PC-3 (cell line): ENCODE results near the gene RINT1. TPM values are rescaled to one million over a fixed set of nuclear protein-coding genes. Genes with fewer than 3 reads are reported as not detected.
A peak's percentile ranks its signal among the peaks of the same experiment; 100 is the strongest.
"Not testable (repeated sequence)": the region's sequence is repeated elsewhere in the genome, so short reads cannot be mapped to it uniquely, and the experiment has no call there.

Experiments used
- ATAC-seq: fragments of 200-7000 bp; cut with Tn5 transposase; 2 replicates; pipeline ENCODE4 v1.9.1; 2020; ENCODE audit warnings: mild to moderate bottlenecking, moderate library complexity
- BruUV-seq: library from RNA; stranded (reverse); fragments of 400-500 nt; replicated peaks from 2 replicates; lab custom pipeline; 2021; lab: Mats Ljungman, UMichigan
- CTCF ChIA-PET: fragments of 300-600 bp; sonication (Branson Sonifier 250); formaldehyde crosslinking; loops from one replicate; lab custom pipeline; 2022; ENCODE audit warnings: antibody characterized with exemption; lab: Charles Lee
- POLR2A ChIA-PET: fragments of 300-600 bp; sonication (Branson Sonifier 250); formaldehyde crosslinking; loops from one replicate; lab custom pipeline; 2022; ENCODE audit warnings: antibody characterized with exemption; ENCODE audit not compliant: unreplicated experiment; lab: Charles Lee
- DNase-seq: peaks from one replicate; pipeline ENCODE4 v3.0.0-alpha.2; 2015
- H2AFZ ChIP-seq: fragments of 300-600 bp; sonication (generic); 2 replicates; pipeline ENCODE4 v1.6.0; 2016; ENCODE audit warnings: antibody characterized with exemption, low read length
- H3F3A ChIP-seq: fragments of 300-600 bp; sonication (generic); one replicate; pipeline ENCODE4 v1.6.0; 2017; ENCODE audit warnings: antibody characterized with exemption, low read length, control low read depth, mild to moderate bottlenecking; ENCODE audit not compliant: unreplicated experiment
- H3K27ac ChIP-seq: fragments of 300-600 bp; sonication (generic); 2 replicates; pipeline ENCODE4 v1.5.1; 2016; ENCODE audit warnings: mild to moderate bottlenecking, low read length
- H3K27me3 ChIP-seq: fragments of 300-600 bp; sonication (generic); 2 replicates; pipeline ENCODE4 v1.6.1; 2016; ENCODE audit warnings: low read length, mixed read lengths
- H3K36me3 ChIP-seq: fragments of 300-600 bp; sonication (generic); 2 replicates; pipeline ENCODE4 v1.6.1; 2016; ENCODE audit warnings: low read depth, mixed run types, low read length, mixed read lengths
- H3K4me1 ChIP-seq: fragments of 300-600 bp; sonication (generic); 2 replicates; pipeline ENCODE4 v1.5.1; 2016; ENCODE audit warnings: low read length; ENCODE audit not compliant: insufficient read depth
- H3K4me2 ChIP-seq: fragments of 300-600 bp; sonication (generic); 2 replicates; pipeline ENCODE4 v1.6.0; 2016; ENCODE audit warnings: low read length
- H3K4me3 ChIP-seq: fragments of 300-600 bp; sonication (generic); 2 replicates; pipeline ENCODE4 v1.5.1; 2016; ENCODE audit warnings: mild to moderate bottlenecking, low read length, mixed read lengths
- H3K79me2 ChIP-seq: fragments of 300-600 bp; sonication (generic); 2 replicates; pipeline ENCODE4 v1.6.1; 2017; ENCODE audit warnings: low read length, mixed read lengths
- H3K9ac ChIP-seq: fragments of 300-600 bp; sonication (generic); 2 replicates; pipeline ENCODE4 v1.6.0; 2016; ENCODE audit warnings: mild to moderate bottlenecking, low read length
- H3K9me2 ChIP-seq: fragments of 300-600 bp; sonication (generic); replicated peaks from 2 replicates; pipeline ENCODE4 v1.6.1; 2016; ENCODE audit warnings: mixed run types, low read length, mixed read lengths
- H3K9me3 ChIP-seq: fragments of 300-600 bp; sonication (generic); 2 replicates; pipeline ENCODE4 v1.6.1; 2016; ENCODE audit warnings: low read length, mixed read lengths
- H4K20me1 ChIP-seq: fragments of 300-600 bp; sonication (generic); 2 replicates; pipeline ENCODE4 v1.6.1; 2016; ENCODE audit warnings: low read length, mixed read lengths
- EZH2 ChIP-seq: fragments of 300-600 bp; sonication (generic); IDR thresholded peaks from one replicate; pipeline ENCODE4 v1.6.1; 2017; ENCODE audit warnings: antibody characterized with exemption, mild to moderate bottlenecking, low read length; ENCODE audit not compliant: unreplicated experiment
- EZH2phosphoT487 ChIP-seq: fragments of 300-600 bp; sonication (generic); IDR thresholded peaks from 2 replicates; pipeline ENCODE4 v1.6.1; 2018; ENCODE audit warnings: mild to moderate bottlenecking, antibody characterized with exemption, low read length, borderline replicate concordance
- intact Hi-C: fragments of 100-400 bp; cut with micrococcal nuclease; formaldehyde crosslinking; loops from 2 replicates; pipeline ENCODE4 v1.9.0; 2023
- total RNA-seq: library from RNA; depleted of rRNA; stranded (reverse); fragments of >200 nt; gene quantifications from 2 replicates; pipeline ENCODE4 v1.2.3, GENCODE V29; 2014
- TF ChIP-seq, protein P1 (sequence below): fragments of 300-600 bp; sonication (generic); conservative IDR thresholded peaks from 2 replicates; pipeline ENCODE4 v1.5.1; 2017; ENCODE audit warnings: antibody characterized with exemption, low read depth, mild to moderate bottlenecking, low read length

RINT1 gene
- total RNA-seq, 1 experiment from 2014 or later: 20.8 TPM

DNA sequence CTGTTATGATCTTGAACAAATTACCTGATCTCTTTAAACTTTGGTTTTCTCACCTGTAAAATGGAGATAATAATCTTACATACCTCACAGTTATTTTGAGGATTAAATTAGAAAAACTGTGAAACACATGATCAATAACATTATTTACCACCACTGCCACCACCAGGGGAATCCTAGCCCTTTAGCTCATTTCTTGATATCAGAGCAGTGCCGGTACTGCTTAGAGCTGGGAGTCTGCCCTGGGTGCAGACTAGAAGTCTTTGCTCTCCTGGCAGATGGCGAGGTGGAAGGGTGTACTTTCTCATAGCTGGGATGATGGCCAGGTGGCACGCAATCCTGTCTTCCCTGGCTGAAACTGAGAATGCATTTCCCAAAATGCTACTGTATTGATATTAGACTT lies 62.0 kb downstream of the RINT1 start:
- Histone ChIP-seq H3K4me1 (peaks cover 5% of the 10 kb centered on the region; the same call in 1 of the 2 replicates), H3K9me3 (no peaks in the 10 kb centered on the region), H3K79me2 (no peaks in the 10 kb centered on the region), H3K27ac (no peak overlapping the region), H3F3A (no peaks in the 10 kb centered on the region), H3K4me2 (no peak overlapping the region), H3K36me3 (no peaks in the 10 kb centered on the region), H3K9ac (no peak overlapping the region), H3K9me2 (no peaks in the 10 kb centered on the region), H3K27me3 (no peaks in the 10 kb centered on the region), H3K4me3 (no peak overlapping the region), H4K20me1 (no peaks in the 10 kb centered on the region), H2AFZ (no peak overlapping the region)
- DNase-seq (peak; percentile 40), ATAC-seq (peak; percentile 48)
- TF ChIP-seq EZH2phosphoT487: no peak
- TF ChIP-seq, protein P1, sequence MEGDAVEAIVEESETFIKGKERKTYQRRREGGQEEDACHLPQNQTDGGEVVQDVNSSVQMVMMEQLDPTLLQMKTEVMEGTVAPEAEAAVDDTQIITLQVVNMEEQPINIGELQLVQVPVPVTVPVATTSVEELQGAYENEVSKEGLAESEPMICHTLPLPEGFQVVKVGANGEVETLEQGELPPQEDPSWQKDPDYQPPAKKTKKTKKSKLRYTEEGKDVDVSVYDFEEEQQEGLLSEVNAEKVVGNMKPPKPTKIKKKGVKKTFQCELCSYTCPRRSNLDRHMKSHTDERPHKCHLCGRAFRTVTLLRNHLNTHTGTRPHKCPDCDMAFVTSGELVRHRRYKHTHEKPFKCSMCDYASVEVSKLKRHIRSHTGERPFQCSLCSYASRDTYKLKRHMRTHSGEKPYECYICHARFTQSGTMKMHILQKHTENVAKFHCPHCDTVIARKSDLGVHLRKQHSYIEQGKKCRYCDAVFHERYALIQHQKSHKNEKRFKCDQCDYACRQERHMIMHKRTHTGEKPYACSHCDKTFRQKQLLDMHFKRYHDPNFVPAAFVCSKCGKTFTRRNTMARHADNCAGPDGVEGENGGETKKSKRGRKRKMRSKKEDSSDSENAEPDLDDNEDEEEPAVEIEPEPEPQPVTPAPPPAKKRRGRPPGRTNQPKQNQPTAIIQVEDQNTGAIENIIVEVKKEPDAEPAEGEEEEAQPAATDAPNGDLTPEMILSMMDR: peak; percentile 55
- no peak for TF ChIP-seq EZH2
- POLR2A ChIA-PET: no interaction called here
- intact Hi-C loops: loop anchor here (5.0 kb wide), 1 partner anchor 448 kb away; no protein-coding TSS in a partner anchor
- CTCF ChIA-PET: interaction anchor here (0.5 to 1.4 kb wide), 6 partner anchors 26 to 572 kb away, joined by 4 to 6 read pairs (median 4); partner anchors contain the start of gene RINT1
- no TSS peak for BruUV-seq

DNA sequence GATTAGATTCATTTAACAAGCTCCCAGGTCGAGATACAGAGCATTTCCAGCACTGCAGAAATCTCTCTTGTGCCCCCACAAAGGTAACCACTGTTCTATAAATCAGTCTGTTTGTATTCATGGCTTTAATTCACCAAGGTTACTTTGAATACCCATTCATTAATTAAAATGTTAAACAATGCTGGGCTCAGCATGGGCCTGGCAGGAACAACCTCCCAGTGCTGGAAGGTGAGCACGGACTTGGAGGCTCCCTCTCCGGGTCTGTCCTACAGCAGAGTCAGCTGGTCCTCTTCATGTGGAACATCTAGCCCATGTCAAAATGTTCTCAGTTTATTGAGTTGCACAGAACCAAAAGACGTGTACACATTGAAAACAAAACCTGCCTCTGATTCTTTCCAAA lies 64.9 kb downstream of the RINT1 start:
- no TSS peak for BruUV-seq
- Histone ChIP-seq H3F3A (no peaks in the 10 kb centered on the region), H3K4me1 (peaks cover 5% of the 10 kb centered on the region; the same call in 1 of the 2 replicates), H2AFZ (no peak overlapping the region), H3K27ac (no peak overlapping the region), H3K79me2 (no peaks in the 10 kb centered on the region), H3K4me3 (no peak overlapping the region), H3K9me2 (no peaks in the 10 kb centered on the region), H3K27me3 (no peaks in the 10 kb centered on the region), H3K4me2 (no peak overlapping the region), H3K9me3 (no peaks in the 10 kb centered on the region), H3K9ac (no peak overlapping the region), H4K20me1 (no peaks in the 10 kb centered on the region), H3K36me3 (no peaks in the 10 kb centered on the region)
- no peak for DNase-seq
- POLR2A ChIA-PET: no interaction called here
- intact Hi-C loops: no loop called here
- no peak for TF ChIP-seq EZH2
- ATAC-seq: no peak
- CTCF ChIA-PET: no interaction called here

DNA sequence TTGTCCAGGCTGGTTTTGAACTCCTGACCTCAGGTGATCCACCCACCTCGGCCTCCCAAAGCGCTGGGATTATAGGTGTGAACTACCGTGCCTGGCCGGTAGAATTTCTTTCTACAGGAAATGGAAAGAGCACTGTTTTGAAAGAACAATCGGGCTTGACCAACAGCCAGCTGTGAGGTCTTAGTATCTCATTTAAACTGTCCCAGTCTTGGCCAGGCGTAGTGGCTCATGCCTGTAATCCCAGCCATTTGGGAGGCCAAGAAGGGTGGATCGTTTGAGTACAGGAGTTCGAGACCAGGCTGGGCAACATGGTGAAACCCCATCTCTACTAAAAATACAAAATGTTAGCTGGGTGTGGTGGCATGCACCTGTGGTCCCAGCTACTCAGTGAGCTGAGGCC lies 67.1 kb downstream of the RINT1 start:
- ATAC-seq, BruUV-seq, H3K4me2 ChIP-seq, H2AFZ ChIP-seq, H3K79me2 ChIP-seq, DNase-seq, H3K27ac ChIP-seq, H3F3A ChIP-seq, H3K36me3 ChIP-seq, H4K20me1 ChIP-seq, H3K27me3 ChIP-seq, H3K4me3 ChIP-seq, H3K9me2 ChIP-seq, POLR2A ChIA-PET, H3K9ac ChIP-seq, H3K9me3 ChIP-seq, H3K4me1 ChIP-seq: not testable (repeated sequence)
- CTCF ChIA-PET: interaction anchor here (0.7 kb wide), 1 partner anchor 43 kb away, joined by 3 read pairs; no protein-coding TSS in a partner anchor
- intact Hi-C loops: loop anchor here (2.0 kb wide), 1 partner anchor 52 kb away; no protein-coding TSS in a partner anchor

DNA sequence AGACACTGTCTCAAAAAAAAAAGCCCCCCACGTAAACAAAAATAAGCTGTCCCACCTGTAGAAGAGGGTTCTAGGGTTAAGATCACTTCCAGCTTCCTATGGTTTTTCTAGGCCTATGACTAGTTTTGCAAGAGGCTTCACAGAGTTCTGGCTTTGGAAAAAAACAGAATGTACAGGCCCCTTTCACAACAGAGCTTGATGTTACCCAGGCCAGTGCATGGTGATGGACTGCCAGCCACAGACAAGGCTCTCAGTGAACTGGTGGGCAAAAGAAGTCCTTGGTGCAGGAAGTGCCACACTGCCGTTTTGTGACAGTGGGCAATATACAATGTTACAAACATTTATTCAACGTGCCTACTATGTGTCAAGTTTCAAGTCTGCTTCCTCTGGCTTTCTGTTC lies 67.5 kb downstream of the RINT1 start:
- H3K27me3 ChIP-seq: no peaks in the 10 kb centered on the region
- no peak for TF ChIP-seq EZH2
- no peak for TF ChIP-seq EZH2phosphoT487
- TF ChIP-seq, protein P1: no peak
- ChIA-PET POLR2A (no interaction called here), CTCF (interaction anchor here (0.7 kb wide), 1 partner anchor 42 kb away, joined by 3 read pairs; no protein-coding TSS in a partner anchor)
- H3F3A ChIP-seq: no peaks in the 10 kb centered on the region
- H3K36me3 ChIP-seq: no peaks in the 10 kb centered on the region
- no peak overlapping the region for H2AFZ ChIP-seq
- ATAC-seq (no peak), DNase-seq (no peak)
- intact Hi-C loops: loop anchor here (2.0 kb wide), 1 partner anchor 51 kb away; no protein-coding TSS in a partner anchor
- H3K4me3 ChIP-seq: no peak overlapping the region
- H3K9me3 ChIP-seq: no peaks in the 10 kb centered on the region
- H3K4me1 ChIP-seq: peaks cover 5% of the 10 kb centered on the region; the same call in 1 of the 2 replicates
- H3K9me2 ChIP-seq: no peaks in the 10 kb centered on the region
- H3K4me2 ChIP-seq: no peak overlapping the region
- no peak overlapping the region for H3K27ac ChIP-seq
- H3K9ac ChIP-seq: no peak overlapping the region
- H3K79me2 ChIP-seq: no peaks in the 10 kb centered on the region
- BruUV-seq: no TSS peak
- no peaks in the 10 kb centered on the region for H4K20me1 ChIP-seq
